ENCODE results near the gene SLC26A6. TPM values are rescaled to one million over a fixed set of nuclear protein-coding genes. Genes with fewer than 3 reads are reported as not detected.

The SLC26A6 gene
- total RNA-seq, 1 experiment from 2014 or later: 44.9 TPM

- ChIA-PET CTCF (no interaction called here), POLR2A (ENCODE audit: unreplicated experiment) (no interaction called here)
- no peak for TF ChIP-seq EZH2 (IDR thresholded peaks at IDR 0.05; ENCODE audit: low read length, unreplicated experiment)
- no peak for TF ChIP-seq CTCF (conservative IDR thresholded peaks at IDR 0.05; ENCODE audit: low read depth, low read length)
- TF ChIP-seq EZH2phosphoT487 (IDR thresholded peaks at IDR 0.05; ENCODE audit: borderline replicate concordance, low read length): no peak
- Histone ChIP-seq H3K27ac (ENCODE audit: low read length) (no peak overlapping the region), H3F3A (ENCODE audit: low read length, unreplicated experiment) (no peaks in the 10 kb centered on the region), H3K9me2 (replicated peaks; ENCODE audit: low read length) (no peaks in the 10 kb centered on the region), H2AFZ (ENCODE audit: low read length) (no peak overlapping the region), H3K4me2 (ENCODE audit: low read length) (no peak overlapping the region), H3K79me2 (ENCODE audit: low read length) (no peaks in the 10 kb centered on the region), H3K9ac (ENCODE audit: low read length) (no peak overlapping the region), H3K9me3 (ENCODE audit: low read length) (no peaks in the 10 kb centered on the region), H3K27me3 (ENCODE audit: low read length) (no peaks in the 10 kb centered on the region), H3K4me3 (ENCODE audit: low read length) (no peak overlapping the region), H4K20me1 (ENCODE audit: low read length) (no peaks in the 10 kb centered on the region), H3K36me3 (ENCODE audit: low read depth, low read length) (peaks cover 5% of the 10 kb centered on the region), H3K4me1 (ENCODE audit: insufficient read depth, low read length) (peaks cover 29% of the 10 kb centered on the region)
- ATAC-seq: no peak
- no peak for DNase-seq
- no TSS peak for BruUV-seq (replicated peaks)
- intact Hi-C loops (cut with micrococcal nuclease): no loop called here
Observed at GRCh38 chr3:48592519-48593087, 42.7 kb downstream of the SLC26A6 start.

GRCh38 chr3:48591886-48592518 is 43.3 kb downstream of the SLC26A6 start:
- ChIA-PET CTCF (no interaction called here), POLR2A (ENCODE audit: unreplicated experiment) (no interaction called here)
- no TSS peak for BruUV-seq (replicated peaks)
- Histone ChIP-seq H3K9me3 (ENCODE audit: low read length) (no peaks in the 10 kb centered on the region), H3K36me3 (ENCODE audit: low read depth, low read length) (no peaks in the 10 kb centered on the region), H4K20me1 (ENCODE audit: low read length) (no peaks in the 10 kb centered on the region), H3K27me3 (ENCODE audit: low read length) (no peaks in the 10 kb centered on the region), H3F3A (ENCODE audit: low read length, unreplicated experiment) (no peaks in the 10 kb centered on the region), H3K9me2 (replicated peaks; ENCODE audit: low read length) (no peaks in the 10 kb centered on the region), H3K4me3 (ENCODE audit: low read length) (no peak overlapping the region), H3K4me2 (ENCODE audit: low read length) (no peak overlapping the region), H3K27ac (ENCODE audit: low read length) (no peak overlapping the region), H3K79me2 (ENCODE audit: low read length) (no peaks in the 10 kb centered on the region), H3K9ac (ENCODE audit: low read length) (no peak overlapping the region), H2AFZ (ENCODE audit: low read length) (no peak overlapping the region), H3K4me1 (ENCODE audit: insufficient read depth, low read length) (peaks cover 23% of the 10 kb centered on the region)
- DNase-seq: no peak
- ATAC-seq: no peak
- intact Hi-C loops (cut with micrococcal nuclease): no loop called here
- TF ChIP-seq EZH2phosphoT487 (IDR thresholded peaks at IDR 0.05; ENCODE audit: borderline replicate concordance, low read length): no peak
- no peak for TF ChIP-seq EZH2 (IDR thresholded peaks at IDR 0.05; ENCODE audit: low read length, unreplicated experiment)
- no peak for TF ChIP-seq CTCF (conservative IDR thresholded peaks at IDR 0.05; ENCODE audit: low read depth, low read length)

- BruUV-seq (replicated peaks): no TSS peak
- no peak overlapping the region for H3K9ac ChIP-seq (ENCODE audit: low read length)
- no peak overlapping the region for H3K4me3 ChIP-seq (ENCODE audit: low read length)
- H3K9me3 ChIP-seq (ENCODE audit: low read length): no peaks in the 10 kb centered on the region
- H2AFZ ChIP-seq (ENCODE audit: low read length): no peak overlapping the region
- H3K36me3 ChIP-seq (ENCODE audit: low read depth, low read length): no peaks in the 10 kb centered on the region
- ChIA-PET CTCF (interaction anchor here (0.5 kb wide), 1 partner anchor 11 kb away, joined by 8 read pairs; no protein-coding TSS in a partner anchor), POLR2A (ENCODE audit: unreplicated experiment) (no interaction called here)
- H3K27ac ChIP-seq (ENCODE audit: low read length): no peak overlapping the region
- DNase-seq (no peak), ATAC-seq (no peak)
- intact Hi-C loops (cut with micrococcal nuclease): no loop called here
- H4K20me1 ChIP-seq (ENCODE audit: low read length): no peaks in the 10 kb centered on the region
- no peak overlapping the region for H3K4me2 ChIP-seq (ENCODE audit: low read length)
- no peaks in the 10 kb centered on the region for H3K27me3 ChIP-seq (ENCODE audit: low read length)
- H3K4me1 ChIP-seq (ENCODE audit: insufficient read depth, low read length): peaks cover 18% of the 10 kb centered on the region
- no peaks in the 10 kb centered on the region for H3F3A ChIP-seq (ENCODE audit: low read length, unreplicated experiment)
- TF ChIP-seq EZH2phosphoT487 (IDR thresholded peaks at IDR 0.05; ENCODE audit: borderline replicate concordance, low read length) (no peak), EZH2 (IDR thresholded peaks at IDR 0.05; ENCODE audit: low read length, unreplicated experiment) (no peak), CTCF (conservative IDR thresholded peaks at IDR 0.05; ENCODE audit: low read depth, low read length) (no peak)
- H3K79me2 ChIP-seq (ENCODE audit: low read length): no peaks in the 10 kb centered on the region
- no peaks in the 10 kb centered on the region for H3K9me2 ChIP-seq (replicated peaks; ENCODE audit: low read length)
Observed at GRCh38 chr3:48591436-48591835, 43.8 kb downstream of the SLC26A6 start.
